Endothelial cell of umbilical vein (primary cell): Measurements from ENCODE around the gene SSTR5.
"Not testable (repeated sequence)": the region's sequence is repeated elsewhere in the genome, so short reads cannot be mapped to it uniquely, and the experiment has no call there.

ENCODE experiments used
- MAX ChIP-seq: IDR thresholded peaks from 2 replicates; pipeline ENCODE4 v1.6.1; 2011; ENCODE audit not compliant: insufficient read depth, insufficient read length
- POLR2A ChIP-seq: IDR thresholded peaks from 2 replicates; pipeline ENCODE4 v1.6.1; 2012; ENCODE audit warnings: low read depth, mild to moderate bottlenecking, control low read depth, low read length
- TF ChIP-seq, protein P1 (sequence below), 2 donors: IDR thresholded peaks; 1 replicate in 1 of 2; 2 replicates in 1 of 2; pipeline ENCODE4 v1.5.1; 2011; ENCODE audit warnings: low read length in 2 of 2, mild to moderate bottlenecking in 2 of 2, moderate library complexity in 2 of 2, control low read depth in 1 of 2, inconsistent platforms in 1 of 2, low read depth in 1 of 2; ENCODE audit not compliant: insufficient read depth in 1 of 2; ENCODE audit errors: extremely low read depth in 1 of 2

GRCh38 chr16:1025183-1025809 lies 47.3 kb upstream of the SSTR5 start:
- not testable (repeated sequence) for TF ChIP-seq MAX, POLR2A
- TF ChIP-seq, protein P1, sequence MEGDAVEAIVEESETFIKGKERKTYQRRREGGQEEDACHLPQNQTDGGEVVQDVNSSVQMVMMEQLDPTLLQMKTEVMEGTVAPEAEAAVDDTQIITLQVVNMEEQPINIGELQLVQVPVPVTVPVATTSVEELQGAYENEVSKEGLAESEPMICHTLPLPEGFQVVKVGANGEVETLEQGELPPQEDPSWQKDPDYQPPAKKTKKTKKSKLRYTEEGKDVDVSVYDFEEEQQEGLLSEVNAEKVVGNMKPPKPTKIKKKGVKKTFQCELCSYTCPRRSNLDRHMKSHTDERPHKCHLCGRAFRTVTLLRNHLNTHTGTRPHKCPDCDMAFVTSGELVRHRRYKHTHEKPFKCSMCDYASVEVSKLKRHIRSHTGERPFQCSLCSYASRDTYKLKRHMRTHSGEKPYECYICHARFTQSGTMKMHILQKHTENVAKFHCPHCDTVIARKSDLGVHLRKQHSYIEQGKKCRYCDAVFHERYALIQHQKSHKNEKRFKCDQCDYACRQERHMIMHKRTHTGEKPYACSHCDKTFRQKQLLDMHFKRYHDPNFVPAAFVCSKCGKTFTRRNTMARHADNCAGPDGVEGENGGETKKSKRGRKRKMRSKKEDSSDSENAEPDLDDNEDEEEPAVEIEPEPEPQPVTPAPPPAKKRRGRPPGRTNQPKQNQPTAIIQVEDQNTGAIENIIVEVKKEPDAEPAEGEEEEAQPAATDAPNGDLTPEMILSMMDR (IDR thresholded peaks at IDR 0.05; ENCODE audit: extremely low read depth in 1 of 2, insufficient read depth in 1 of 2, low read depth in 1 of 2, low read length in 2 of 2), result not testable (repeated sequence)
